ENCODE data around the gene ZNFX1. TPM values are rescaled to one million over a fixed set of nuclear protein-coding genes. Genes with fewer than 3 reads are reported as not detected.
A peak's percentile ranks its signal among the peaks of the same experiment; 100 is the strongest.

Gene ZNFX1
- 10 to 100 TPM in 2 of 6 donors, 1 to 10 TPM in 4; 5.9 to 15.7 (median 7.2) TPM for total RNA-seq
- polyA plus RNA-seq = 1 to 10 TPM; 4.3 to 6.2 TPM

GRCh38 chr20:49278036-49278817 is at the start of gene ZNFX1:
Gene ZNFX1 (minus strand): TSS chr20:49278057. CDS start chr20:49275839, 2,218 bp downstream.
- intact Hi-C loops (cut with DNase I) = no loop called here
- Histone ChIP-seq H3K36me3 (peaks cover 8 to 37% (median 35%) of the 10 kb centered on the region in 3 donors), H3K4me3 (peak within 1 kb of the TSS; percentile 72 to 79 (median 76)), H3K27me3 (no peaks in the 10 kb centered on the region), H3K27ac (peak within 1 kb of the TSS; percentile 84 to 95 (median 94)), H3K4me1 (peaks cover 10 to 33% (median 10%) of the 10 kb centered on the region in 3 donors), H3K9me3 (no peaks in the 10 kb centered on the region)
- DNase-seq = peak; percentile 98 to 100 (median 99)
- FAIRE-seq = no peak
- peak; percentile 90 to 94 (median 94) for ATAC-seq
- TF ChIP-seq CTCF (IDR thresholded peaks at IDR 0.05) = no peak
- 0 to 1% methylated on average over 65 to 80 of the region's 80 CpGs for WGBS, 2 donors

GRCh38 chr20:49326026-49326425 is 48.2 kb upstream of the ZNFX1 start:
- Histone ChIP-seq H3K4me3 (no peak overlapping the region), H3K36me3 (no peaks in the 10 kb centered on the region), H3K4me1 (no peaks in the 10 kb centered on the region), H3K9me3 (no peaks in the 10 kb centered on the region), H3K27ac (no peak overlapping the region), H3K27me3 (peaks cover 0 to 5% (median 0%) of the 10 kb centered on the region in 4 donors)
- FAIRE-seq (no peak), DNase-seq (no peak), ATAC-seq (no peak)
- intact Hi-C loops (cut with DNase I) = loop anchor here in 1 of 3 donors (5.0 to 10.0 kb wide), 2 partner anchors 81 to 161 kb away; no protein-coding TSS in a partner anchor
- TF ChIP-seq CTCF (IDR thresholded peaks at IDR 0.05) = no peak
- WGBS, 2 donors = 41 to 50% methylated on average over 10 of the region's 10 CpGs

- intact Hi-C loops (cut with DNase I) = loop anchor here in 1 of 3 donors (10.0 kb wide), 1 partner anchor 80 kb away; no protein-coding TSS in a partner anchor
- Histone ChIP-seq H3K4me1 (no peaks in the 10 kb centered on the region), H3K9me3 (no peaks in the 10 kb centered on the region), H3K27me3 (peaks cover 0 to 7% (median 2%) of the 10 kb centered on the region in 4 donors), H3K27ac (no peak overlapping the region), H3K36me3 (no peaks in the 10 kb centered on the region), H3K4me3 (no peak overlapping the region)
- no peak for DNase-seq
- no peak for FAIRE-seq
- TF ChIP-seq CTCF (IDR thresholded peaks at IDR 0.05) = no peak
- ATAC-seq = no peak
- 74 to 83% methylated on average over 5 of the region's 5 CpGs for WGBS, 2 donors
These were observed 46.4 kb upstream of the ZNFX1 start for GRCh38 chr20:49324306-49324705.

GRCh38 chr20:49323622-49324238 is 45.9 kb upstream of the ZNFX1 start:
- H3K36me3 ChIP-seq = no peaks in the 10 kb centered on the region
- no peak overlapping the region for H3K27ac ChIP-seq
- no peak overlapping the region for H3K4me3 ChIP-seq
- no peaks in the 10 kb centered on the region for H3K9me3 ChIP-seq
- H3K27me3 ChIP-seq = peaks cover 0 to 12% (median 5%) of the 10 kb centered on the region in 4 donors
- peaks cover 0 to under 1% (median under 1%) of the 10 kb centered on the region in 3 donors for H3K4me1 ChIP-seq
- TF ChIP-seq CTCF (IDR thresholded peaks at IDR 0.05) = no peak
- DNase-seq = no peak
- intact Hi-C loops (cut with DNase I) = loop anchor here in 1 of 3 donors (10.0 kb wide), 1 partner anchor 79 kb away; no protein-coding TSS in a partner anchor
- peak in 3 of 4 donors; percentile 65 to 73 (median 66) for ATAC-seq
- no peak for FAIRE-seq
- WGBS, 2 donors = 63 to 67% methylated on average over 9 of the region's 9 CpGs
